ENCODE results near the gene CTCF. TPM values are rescaled to one million over a fixed set of nuclear protein-coding genes. Genes with fewer than 3 reads are reported as not detected.
A peak's percentile ranks its signal among the peaks of the same experiment; 100 is the strongest.

CTCF gene
- total and polyA plus RNA-seq, 2 donors (not counting 1 experiment from before 2014, with no cell fraction given) = 20.0 to 20.9 TPM

- peaks cover 13% of the 10 kb centered on the region for H3K4me1 ChIP-seq (ENCODE audit: control insufficient read depth, extremely low read depth, insufficient read depth, low read length)
- H3K9me3 ChIP-seq (ENCODE audit: control insufficient read depth, insufficient read depth, low read depth, low read length) = no peaks in the 10 kb centered on the region
- H3K27ac ChIP-seq (ENCODE audit: insufficient read depth, low read length) = no peak overlapping the region
- H2AFZ ChIP-seq (ENCODE audit: low read length) = no peak overlapping the region
- no peaks in the 10 kb centered on the region for H3K27me3 ChIP-seq (ENCODE audit: control insufficient read depth, insufficient read depth, low read length)
- H3K4me3 ChIP-seq (replicated peaks in 1 of 4; ENCODE audit: control extremely low read depth in 1 of 4, insufficient read depth in 1 of 4, low read depth in 3 of 4, low read length in 4 of 4) = no peak overlapping the region
- peaks cover 41% of the 10 kb centered on the region for H3K36me3 ChIP-seq (ENCODE audit: control insufficient read depth, insufficient read depth, low read length)
- TF ChIP-seq CTCF (conservative IDR thresholded peaks at IDR 0.05 in 1 of 2, IDR thresholded peaks at IDR 0.05 in 1 of 2; ENCODE audit: low read depth in 1 of 2, low read length in 2 of 2) = no peak
- no peak for TF ChIP-seq EZH2 (IDR thresholded peaks at IDR 0.05; ENCODE audit: low read length, missing control alignments)
- no peak overlapping the region for H3K9ac ChIP-seq (ENCODE audit: insufficient read depth, low read length)
- no peaks in the 10 kb centered on the region for H4K20me1 ChIP-seq (ENCODE audit: control insufficient read depth, extremely low read depth, insufficient read depth, low read length)
- H3K79me2 ChIP-seq (ENCODE audit: control insufficient read depth, insufficient read depth, low read length) = peaks cover 1% of the 10 kb centered on the region
- DNase-seq (ENCODE audit: low read depth in 2 of 2) = peak; percentile 70 to 76
- no peak overlapping the region for H3K4me2 ChIP-seq (ENCODE audit: extremely low read depth, insufficient read depth, low read length)
Observed at GRCh38 chr16:67542464-67542863, 19.9 kb upstream of the CTCF start.

DNA sequence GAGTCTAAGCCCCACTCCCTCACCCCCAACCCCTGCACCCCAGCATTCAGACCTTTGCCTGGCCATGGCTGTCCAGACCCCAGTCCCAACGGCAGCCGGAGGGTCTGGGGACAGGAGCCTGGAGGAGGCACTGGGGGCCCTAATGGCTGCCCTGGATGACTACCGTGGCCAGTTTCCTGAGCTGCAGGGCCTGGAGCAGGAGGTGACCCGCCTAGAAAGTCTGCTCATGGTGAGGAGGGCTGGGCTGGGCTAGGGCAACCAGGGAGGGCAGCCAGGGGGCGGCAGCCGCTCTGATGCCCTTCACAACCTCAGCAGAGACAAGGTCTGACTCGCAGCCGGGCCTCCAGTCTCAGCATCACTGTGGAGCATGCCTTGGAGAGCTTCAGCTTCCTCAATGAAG, 19.3 kb upstream of the CTCF start:
- Histone ChIP-seq H2AFZ (ENCODE audit: low read length) (no peak overlapping the region), H4K20me1 (ENCODE audit: control insufficient read depth, extremely low read depth, insufficient read depth, low read length) (no peaks in the 10 kb centered on the region), H3K79me2 (ENCODE audit: control insufficient read depth, insufficient read depth, low read length) (no peaks in the 10 kb centered on the region), H3K27me3 (ENCODE audit: control insufficient read depth, insufficient read depth, low read length) (no peaks in the 10 kb centered on the region), H3K4me1 (ENCODE audit: control insufficient read depth, extremely low read depth, insufficient read depth, low read length) (peaks cover 14% of the 10 kb centered on the region), H3K36me3 (ENCODE audit: control insufficient read depth, insufficient read depth, low read length) (peaks cover 45% of the 10 kb centered on the region), H3K4me2 (ENCODE audit: extremely low read depth, insufficient read depth, low read length) (no peak overlapping the region), H3K9ac (ENCODE audit: insufficient read depth, low read length) (no peak overlapping the region), H3K9me3 (ENCODE audit: control insufficient read depth, insufficient read depth, low read depth, low read length) (no peaks in the 10 kb centered on the region), H3K27ac (ENCODE audit: insufficient read depth, low read length) (no peak overlapping the region), H3K4me3 (replicated peaks in 1 of 4; ENCODE audit: control extremely low read depth in 1 of 4, insufficient read depth in 1 of 4, low read depth in 3 of 4, low read length in 4 of 4) (no peak overlapping the region)
- TF ChIP-seq CTCF (conservative IDR thresholded peaks at IDR 0.05 in 1 of 2, IDR thresholded peaks at IDR 0.05 in 1 of 2; ENCODE audit: low read depth in 1 of 2, low read length in 2 of 2) (no peak), EZH2 (IDR thresholded peaks at IDR 0.05; ENCODE audit: low read length, missing control alignments) (no peak)
- DNase-seq (ENCODE audit: low read depth in 2 of 2) = no peak

- Histone ChIP-seq H2AFZ (ENCODE audit: low read length) (no peak overlapping the region), H3K4me2 (ENCODE audit: extremely low read depth, insufficient read depth, low read length) (no peak overlapping the region), H3K27me3 (ENCODE audit: control insufficient read depth, insufficient read depth, low read length) (no peaks in the 10 kb centered on the region), H3K79me2 (ENCODE audit: control insufficient read depth, insufficient read depth, low read length) (no peaks in the 10 kb centered on the region), H4K20me1 (ENCODE audit: control insufficient read depth, extremely low read depth, insufficient read depth, low read length) (no peaks in the 10 kb centered on the region), H3K36me3 (ENCODE audit: control insufficient read depth, insufficient read depth, low read length) (peaks cover 49% of the 10 kb centered on the region), H3K27ac (ENCODE audit: insufficient read depth, low read length) (no peak overlapping the region), H3K9ac (ENCODE audit: insufficient read depth, low read length) (no peak overlapping the region), H3K4me1 (ENCODE audit: control insufficient read depth, extremely low read depth, insufficient read depth, low read length) (peaks cover 11% of the 10 kb centered on the region), H3K9me3 (ENCODE audit: control insufficient read depth, insufficient read depth, low read depth, low read length) (no peaks in the 10 kb centered on the region), H3K4me3 (replicated peaks in 1 of 4; ENCODE audit: control extremely low read depth in 1 of 4, insufficient read depth in 1 of 4, low read depth in 3 of 4, low read length in 4 of 4) (no peak overlapping the region)
- no peak for DNase-seq (ENCODE audit: low read depth in 2 of 2)
- TF ChIP-seq CTCF (conservative IDR thresholded peaks at IDR 0.05 in 1 of 2, IDR thresholded peaks at IDR 0.05 in 1 of 2; ENCODE audit: low read depth in 1 of 2, low read length in 2 of 2) = no peak
- TF ChIP-seq EZH2 (IDR thresholded peaks at IDR 0.05; ENCODE audit: low read length, missing control alignments) = no peak
Observed at GRCh38 chr16:67543582-67543981, 18.7 kb upstream of the CTCF start.
